ENCODE measurements around the gene SYTL3. TPM values are rescaled to one million over a fixed set of nuclear protein-coding genes. Genes with fewer than 3 reads are reported as not detected.
A peak's percentile ranks its signal among the peaks of the same experiment; 100 is the strongest.

Gene SYTL3
- polyA plus RNA-seq, 1 donor (not counting 4 experiments of a cell fraction or from before 2014, with no cell fraction given) = 1.4 TPM

DNA sequence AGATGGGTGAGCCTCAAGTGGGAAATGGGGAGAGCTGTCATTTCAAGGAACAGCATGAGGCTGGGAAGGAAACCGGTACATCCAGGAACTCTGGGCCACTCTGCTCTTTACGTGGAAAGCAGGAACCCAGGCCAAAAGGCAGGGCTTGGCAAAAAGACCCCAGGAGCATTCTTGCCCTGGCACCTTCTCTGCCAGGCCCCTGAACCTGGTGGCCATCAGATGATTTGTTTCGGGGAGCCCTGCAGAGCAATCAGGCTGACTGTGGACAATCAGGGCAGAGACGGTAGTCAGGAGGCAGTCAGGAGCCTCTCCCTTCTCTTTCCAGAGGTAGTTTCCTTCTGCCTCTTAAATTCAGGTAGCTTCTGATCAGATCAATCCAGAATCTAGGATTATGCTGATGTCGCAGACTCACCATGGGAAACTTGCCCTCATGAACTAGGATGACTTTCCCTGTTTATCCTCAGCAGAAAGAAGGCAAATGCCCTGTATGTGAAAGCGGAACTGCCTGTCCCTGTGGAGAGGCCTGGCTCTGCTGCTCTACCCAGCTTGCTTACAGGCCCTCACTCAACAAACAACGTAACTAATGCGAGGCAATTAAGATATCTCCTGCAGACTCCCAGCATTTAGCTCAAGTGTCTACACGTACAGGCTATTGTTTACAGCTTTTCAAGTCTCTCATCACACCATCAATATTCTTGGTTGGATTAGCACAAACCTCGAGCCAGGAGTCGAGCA is 132.7 kb downstream of the SYTL3 start:
- no peak for DNase-seq (ENCODE audit: low read depth, low spot score)
- Histone ChIP-seq H3K79me2 (ENCODE audit: control insufficient read depth, insufficient read depth, low read length) (peaks cover 64% of the 10 kb centered on the region), H3K27ac (ENCODE audit: control insufficient read depth, insufficient read depth, low read length) (no peak overlapping the region), H3K9ac (ENCODE audit: control insufficient read depth, extremely low read depth, insufficient read depth, low read length) (no peak overlapping the region), H3K4me3 (ENCODE audit: control insufficient read depth in 2 of 3, extremely low read depth in 1 of 3, insufficient read depth in 2 of 3, low read depth in 1 of 3, low read length in 3 of 3) (no peak overlapping the region), H3K4me1 (ENCODE audit: control insufficient read depth, extremely low read depth, insufficient read depth, low read length) (peaks cover 65% of the 10 kb centered on the region), H2AFZ (ENCODE audit: control insufficient read depth, low read length) (no peak overlapping the region), H3K9me1 (ENCODE audit: control insufficient read depth, extremely low read depth, insufficient read depth, low read length) (peaks cover 4% of the 10 kb centered on the region), H3K4me2 (ENCODE audit: control insufficient read depth, extremely low read depth, insufficient read depth, low read depth, low read length) (no peak overlapping the region), H3K9me3 (ENCODE audit: control insufficient read depth, low read depth, low read length) (no peaks in the 10 kb centered on the region), H3K36me3 (ENCODE audit: control insufficient read depth in 2 of 2, extremely low read depth in 1 of 2, insufficient read depth in 2 of 2, low read length in 2 of 2) (peaks cover 58 to 64% of the 10 kb centered on the region in 2 experiments), H3K27me3 (ENCODE audit: control insufficient read depth, extremely low read depth, insufficient read depth, low read length) (no peaks in the 10 kb centered on the region), H4K20me1 (ENCODE audit: control insufficient read depth, extremely low read depth, insufficient read depth, low read length) (peaks cover 2% of the 10 kb centered on the region)
- peak; percentile 39 for FAIRE-seq
- no peak for TF ChIP-seq EZH2 (IDR thresholded peaks at IDR 0.05; ENCODE audit: low read length)
- TF ChIP-seq, protein P1, sequence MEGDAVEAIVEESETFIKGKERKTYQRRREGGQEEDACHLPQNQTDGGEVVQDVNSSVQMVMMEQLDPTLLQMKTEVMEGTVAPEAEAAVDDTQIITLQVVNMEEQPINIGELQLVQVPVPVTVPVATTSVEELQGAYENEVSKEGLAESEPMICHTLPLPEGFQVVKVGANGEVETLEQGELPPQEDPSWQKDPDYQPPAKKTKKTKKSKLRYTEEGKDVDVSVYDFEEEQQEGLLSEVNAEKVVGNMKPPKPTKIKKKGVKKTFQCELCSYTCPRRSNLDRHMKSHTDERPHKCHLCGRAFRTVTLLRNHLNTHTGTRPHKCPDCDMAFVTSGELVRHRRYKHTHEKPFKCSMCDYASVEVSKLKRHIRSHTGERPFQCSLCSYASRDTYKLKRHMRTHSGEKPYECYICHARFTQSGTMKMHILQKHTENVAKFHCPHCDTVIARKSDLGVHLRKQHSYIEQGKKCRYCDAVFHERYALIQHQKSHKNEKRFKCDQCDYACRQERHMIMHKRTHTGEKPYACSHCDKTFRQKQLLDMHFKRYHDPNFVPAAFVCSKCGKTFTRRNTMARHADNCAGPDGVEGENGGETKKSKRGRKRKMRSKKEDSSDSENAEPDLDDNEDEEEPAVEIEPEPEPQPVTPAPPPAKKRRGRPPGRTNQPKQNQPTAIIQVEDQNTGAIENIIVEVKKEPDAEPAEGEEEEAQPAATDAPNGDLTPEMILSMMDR (optimal IDR thresholded peaks at IDR 0.05 in 1 of 3, IDR thresholded peaks at IDR 0.05 in 1 of 3, conservative IDR thresholded peaks at IDR 0.05 in 1 of 3; ENCODE audit: extremely low read depth in 1 of 3, insufficient read depth in 2 of 3, low read length in 3 of 3) = no peak
- dilution Hi-C loops (cut with MboI; ENCODE audit: extremely low pct_ligation_motif_present, low sequenced_read_pairs) = no loop called here

DNA sequence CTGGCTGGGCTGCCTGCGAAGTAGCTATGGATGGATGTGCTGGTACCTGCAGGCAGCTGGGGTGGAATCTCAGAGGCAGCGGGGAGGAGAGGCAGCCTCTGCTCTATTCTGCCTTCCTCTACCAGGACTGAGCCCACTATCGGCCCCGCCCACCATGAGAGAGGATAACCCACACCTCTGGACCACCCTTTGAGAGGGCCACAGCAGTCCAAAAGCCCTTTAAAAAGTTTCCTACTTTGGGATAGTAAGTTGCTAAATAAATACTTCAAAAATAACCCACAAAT is 133.3 kb downstream of the SYTL3 start:
- no peaks in the 10 kb centered on the region for H3K27me3 ChIP-seq (ENCODE audit: control insufficient read depth, extremely low read depth, insufficient read depth, low read length)
- H4K20me1 ChIP-seq (ENCODE audit: control insufficient read depth, extremely low read depth, insufficient read depth, low read length) = no peaks in the 10 kb centered on the region
- H3K27ac ChIP-seq (ENCODE audit: control insufficient read depth, insufficient read depth, low read length) = peak overlapping the region; percentile 56
- FAIRE-seq = no peak
- H3K4me2 ChIP-seq (ENCODE audit: control insufficient read depth, extremely low read depth, insufficient read depth, low read depth, low read length) = no peak overlapping the region
- no peak for DNase-seq (ENCODE audit: low read depth, low spot score)
- peaks cover 70% of the 10 kb centered on the region for H3K4me1 ChIP-seq (ENCODE audit: control insufficient read depth, extremely low read depth, insufficient read depth, low read length)
- dilution Hi-C loops (cut with MboI; ENCODE audit: extremely low pct_ligation_motif_present, low sequenced_read_pairs) = no loop called here
- peaks cover 63% of the 10 kb centered on the region for H3K79me2 ChIP-seq (ENCODE audit: control insufficient read depth, insufficient read depth, low read length)
- H3K9me3 ChIP-seq (ENCODE audit: control insufficient read depth, low read depth, low read length) = no peaks in the 10 kb centered on the region
- no peak overlapping the region for H3K9ac ChIP-seq (ENCODE audit: control insufficient read depth, extremely low read depth, insufficient read depth, low read length)
- TF ChIP-seq, protein P1 (optimal IDR thresholded peaks at IDR 0.05 in 1 of 3, IDR thresholded peaks at IDR 0.05 in 1 of 3, conservative IDR thresholded peaks at IDR 0.05 in 1 of 3; ENCODE audit: extremely low read depth in 1 of 3, insufficient read depth in 2 of 3, low read length in 3 of 3) = no peak
- TF ChIP-seq EZH2 (IDR thresholded peaks at IDR 0.05; ENCODE audit: low read length) = no peak
- peaks cover 55 to 65% of the 10 kb centered on the region in 2 experiments for H3K36me3 ChIP-seq (ENCODE audit: control insufficient read depth in 2 of 2, extremely low read depth in 1 of 2, insufficient read depth in 2 of 2, low read length in 2 of 2)
- H2AFZ ChIP-seq (ENCODE audit: control insufficient read depth, low read length) = no peak overlapping the region
- H3K9me1 ChIP-seq (ENCODE audit: control insufficient read depth, extremely low read depth, insufficient read depth, low read length) = peaks cover 4% of the 10 kb centered on the region
- H3K4me3 ChIP-seq (ENCODE audit: control insufficient read depth in 2 of 3, extremely low read depth in 1 of 3, insufficient read depth in 2 of 3, low read depth in 1 of 3, low read length in 3 of 3) = no peak overlapping the region

Data from keratinocyte (primary cell).